ENCODE data around the gene COL24A1.
"Not testable (repeated sequence)": the region's sequence is repeated elsewhere in the genome, so short reads cannot be mapped to it uniquely, and the experiment has no call there.

The COL24A1 gene

DNA sequence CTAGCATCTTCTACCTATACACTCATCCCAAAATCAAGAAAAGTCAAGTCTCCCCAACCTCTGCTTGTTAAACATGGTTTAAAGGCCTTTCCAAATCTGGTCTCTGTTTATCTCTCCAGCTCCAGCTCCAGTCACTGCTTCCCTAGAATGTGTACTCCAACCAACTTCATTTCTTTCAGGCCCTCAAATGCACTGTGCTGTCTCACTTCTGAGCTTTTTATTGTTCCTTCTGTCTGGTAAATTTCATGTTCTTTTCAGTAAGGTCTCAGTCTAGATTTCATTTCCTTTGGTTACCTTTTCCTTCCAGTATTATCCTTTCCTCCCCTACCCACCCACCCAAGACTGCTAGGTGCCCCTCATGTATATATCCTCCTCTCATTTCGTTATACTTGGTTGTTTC is 3.7 kb downstream of the COL24A1 start:
- no peak for DNase-seq (ENCODE audit: low spot score)

GRCh38 chr1:86151427-86151826 is 5.1 kb downstream of the COL24A1 start:
- no peak for DNase-seq (ENCODE audit: low spot score)

- DNase-seq (ENCODE audit: low spot score), result no peak
These were observed 6.0 kb downstream of the COL24A1 start for GRCh38 chr1:86150553-86151055.

GRCh38 chr1:86149591-86149990 is 7.0 kb downstream of the COL24A1 start:
- no peak for DNase-seq (ENCODE audit: low spot score)

DNA sequence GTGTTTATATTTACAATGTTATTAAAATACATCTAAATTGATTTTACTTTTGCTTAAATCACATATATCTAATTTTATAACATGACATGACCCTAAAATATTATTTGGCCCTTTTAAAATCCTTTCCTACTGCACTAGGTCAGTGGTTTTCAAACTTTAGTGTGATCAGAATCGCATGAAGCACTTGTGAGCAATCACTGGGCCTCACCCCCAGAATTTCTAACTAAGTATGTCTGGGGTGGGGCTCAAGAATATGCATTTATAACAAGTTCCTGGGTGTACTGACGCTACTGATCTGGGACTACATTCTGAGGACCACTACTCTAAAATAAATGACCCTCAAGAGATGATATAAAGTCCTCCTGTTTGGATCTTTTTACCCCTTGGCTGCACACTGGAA is 8.8 kb downstream of the COL24A1 start:
- no peak for DNase-seq (ENCODE audit: low spot score)

DNA sequence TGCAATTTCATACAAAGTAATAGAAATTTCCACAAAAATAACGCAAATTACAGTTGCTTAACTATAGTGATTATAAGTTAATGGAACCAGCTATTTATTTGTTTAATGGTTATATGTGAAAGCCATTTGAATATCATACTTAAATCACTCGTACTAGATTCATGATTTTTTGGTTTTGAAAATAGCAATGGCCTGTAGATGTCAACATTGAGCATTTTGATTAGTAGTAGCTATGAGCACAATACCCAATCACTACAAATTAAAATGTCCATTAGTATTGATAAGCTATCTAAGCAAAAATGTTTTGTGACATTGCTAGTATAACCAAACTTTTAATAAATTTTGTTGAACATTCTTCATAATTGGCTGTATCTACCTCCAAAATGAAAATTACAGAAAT is 10.0 kb downstream of the COL24A1 start:
- no peak for DNase-seq (ENCODE audit: low spot score)

- no peak for DNase-seq (ENCODE audit: low spot score)
These were observed 16.2 kb downstream of the COL24A1 start for GRCh38 chr1:86140281-86140880.

DNA sequence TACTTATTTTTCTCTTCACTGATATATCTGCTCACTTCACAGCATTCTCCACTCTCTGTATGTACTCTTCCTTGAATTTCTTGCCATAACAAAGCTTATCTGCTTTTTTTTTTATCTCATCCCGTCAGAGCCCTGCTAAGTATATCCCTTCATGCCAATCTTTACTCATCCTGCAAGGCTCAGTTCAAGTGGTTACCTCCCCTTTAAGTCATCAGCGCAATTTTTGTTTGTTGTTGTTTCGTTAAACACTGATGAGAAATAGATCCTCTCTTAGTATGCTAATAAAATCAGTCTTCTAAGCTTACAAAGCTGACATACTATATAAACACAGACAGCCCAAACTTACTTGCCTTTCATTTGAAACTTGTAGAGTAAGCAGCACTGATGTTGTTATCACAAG is 17.8 kb downstream of the COL24A1 start:
- DNase-seq (ENCODE audit: low spot score), result no peak

DNA sequence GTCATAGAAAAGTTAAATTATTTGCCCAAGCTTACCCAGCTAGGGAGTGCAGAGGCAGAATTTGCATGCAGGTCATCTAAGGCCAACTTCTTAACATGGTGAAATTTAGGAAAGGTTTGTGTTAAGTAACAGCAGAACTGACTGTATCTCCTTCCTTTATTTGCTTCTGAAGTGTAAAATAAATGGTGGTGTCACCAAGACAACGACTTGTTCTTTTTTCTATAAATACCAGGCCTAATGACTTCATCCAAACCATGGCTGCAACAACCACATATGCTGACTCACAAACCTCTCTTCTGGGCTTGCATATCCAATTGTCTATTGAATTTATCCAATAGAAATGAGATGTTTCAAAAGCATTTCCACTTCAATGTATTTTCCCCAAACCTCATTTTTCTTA is 19.1 kb downstream of the COL24A1 start:
- DNase-seq (ENCODE audit: low spot score), result no peak

GRCh38 chr1:86119214-86119764 is 37.3 kb downstream of the COL24A1 start:
- no peak for DNase-seq (ENCODE audit: low spot score)

DNA sequence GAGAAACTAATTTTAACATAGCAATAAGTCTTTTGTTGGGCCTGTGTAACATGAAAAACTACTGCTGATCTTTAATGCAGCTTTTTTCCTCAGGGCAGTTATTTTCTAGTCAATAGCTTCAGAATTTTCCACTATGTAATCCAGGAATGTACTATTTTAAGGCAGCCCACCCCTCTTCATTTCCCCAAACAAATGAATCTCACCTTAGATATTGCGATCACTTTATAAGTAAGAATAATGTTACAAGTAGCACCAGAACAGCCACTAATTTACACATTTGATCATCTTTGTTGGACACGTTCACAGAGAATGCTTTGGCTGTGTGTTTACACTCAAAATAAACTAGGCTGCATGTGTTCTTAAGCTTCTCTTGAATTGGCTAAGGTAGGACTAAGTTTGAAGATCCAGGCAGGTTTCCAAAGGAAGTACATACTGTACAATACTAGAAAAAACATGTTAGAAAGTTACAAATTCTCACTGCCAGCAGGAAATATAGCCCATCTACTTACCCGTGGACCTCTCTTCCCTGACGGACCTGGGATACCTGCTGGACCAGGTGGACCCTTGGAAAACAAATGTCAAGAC is 41.7 kb downstream of the COL24A1 start:
- DNase-seq (ENCODE audit: low spot score), result no peak

GRCh38 chr1:86114236-86114635 is 42.3 kb downstream of the COL24A1 start:
- DNase-seq (ENCODE audit: low spot score), result no peak

GRCh38 chr1:86111590-86111989 is 45.0 kb downstream of the COL24A1 start:
- not testable (repeated sequence) for DNase-seq (ENCODE audit: low spot score)

GRCh38 chr1:86110451-86111129 is 46.0 kb downstream of the COL24A1 start:
- no peak for DNase-seq (ENCODE audit: low spot score)

- DNase-seq (ENCODE audit: low spot score), result no peak
These were observed 51.1 kb downstream of the COL24A1 start for GRCh38 chr1:86105533-86105866.

GRCh38 chr1:86104606-86105532 is 51.7 kb downstream of the COL24A1 start:
- DNase-seq (ENCODE audit: low spot score), result no peak

DNA sequence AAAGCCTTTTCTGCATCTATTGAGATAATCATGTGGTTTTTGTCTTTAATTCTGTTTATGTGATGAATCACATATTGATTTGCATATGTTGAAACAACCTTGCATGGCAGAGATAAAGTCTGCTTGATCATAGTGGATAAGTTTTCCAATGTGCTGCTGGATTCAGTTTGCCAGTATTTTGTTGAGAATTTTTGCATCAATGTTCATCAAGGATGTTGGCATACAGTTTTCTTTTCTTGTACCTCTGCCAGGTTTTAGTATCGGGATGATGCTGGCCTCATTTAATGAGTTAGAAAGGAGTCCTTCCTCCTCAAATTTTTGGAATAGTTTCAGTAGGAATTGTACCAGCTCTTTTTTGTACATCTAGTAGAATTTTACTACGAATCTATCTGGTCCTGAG is 55.0 kb downstream of the COL24A1 start:
- DNase-seq (ENCODE audit: low spot score), result no peak

DNA sequence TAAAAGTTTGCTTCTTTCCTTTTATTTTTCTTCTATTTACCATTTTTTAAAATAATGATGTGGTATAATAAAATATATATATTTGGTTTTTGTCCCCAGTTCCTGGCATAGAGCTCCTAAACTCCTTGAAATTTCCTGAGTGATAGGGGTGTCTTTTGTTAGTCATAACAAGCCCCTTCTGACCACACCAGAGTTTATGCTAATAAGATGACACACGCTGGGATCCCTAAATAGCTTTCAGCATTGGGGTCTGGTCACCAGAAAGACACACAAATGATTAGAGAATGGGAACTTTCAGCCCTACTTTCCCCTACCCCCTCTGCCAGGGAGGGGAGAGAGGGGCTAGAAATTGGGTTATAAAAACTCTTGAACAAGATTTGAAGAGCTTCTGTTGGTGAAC is 56.2 kb downstream of the COL24A1 start:
- no peak for DNase-seq (ENCODE audit: low spot score)

GRCh38 chr1:86089765-86090164 is 66.8 kb downstream of the COL24A1 start:
- DNase-seq (ENCODE audit: low spot score), result no peak

DNA sequence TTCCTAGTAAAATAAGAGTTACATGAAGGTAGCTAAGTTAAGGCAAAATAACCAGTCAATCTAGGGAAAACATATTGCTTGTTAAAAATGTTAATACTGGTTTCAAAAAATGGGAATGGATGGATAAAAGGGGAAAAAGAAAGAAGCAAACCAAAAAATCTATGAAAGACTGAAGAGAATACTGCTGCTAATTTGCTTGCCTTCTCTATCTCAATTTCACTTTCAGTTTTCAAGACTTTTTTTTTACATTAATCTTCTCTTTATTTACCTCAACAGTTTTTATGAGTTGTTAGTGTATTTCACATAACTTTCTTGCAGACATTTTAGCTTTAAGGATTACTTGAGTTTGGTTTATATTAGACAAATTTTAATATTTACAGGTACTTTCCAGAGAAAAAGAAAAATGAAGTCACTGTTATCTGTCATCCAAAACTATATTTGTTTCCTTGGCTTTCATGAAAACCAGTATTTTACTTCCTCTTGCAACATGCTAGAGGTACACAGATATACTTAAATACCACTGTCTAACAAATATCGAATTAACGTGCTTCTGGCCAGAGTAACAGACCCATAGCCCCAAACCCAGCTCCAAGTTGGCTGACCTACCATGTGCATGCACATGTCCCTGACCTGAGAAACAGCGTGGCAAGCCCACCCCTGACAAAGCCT is 70.7 kb downstream of the COL24A1 start:
- no peak for DNase-seq (ENCODE audit: low spot score)

GRCh38 chr1:86084998-86085397 is 71.6 kb downstream of the COL24A1 start:
- DNase-seq (ENCODE audit: low spot score), result no peak

DNA sequence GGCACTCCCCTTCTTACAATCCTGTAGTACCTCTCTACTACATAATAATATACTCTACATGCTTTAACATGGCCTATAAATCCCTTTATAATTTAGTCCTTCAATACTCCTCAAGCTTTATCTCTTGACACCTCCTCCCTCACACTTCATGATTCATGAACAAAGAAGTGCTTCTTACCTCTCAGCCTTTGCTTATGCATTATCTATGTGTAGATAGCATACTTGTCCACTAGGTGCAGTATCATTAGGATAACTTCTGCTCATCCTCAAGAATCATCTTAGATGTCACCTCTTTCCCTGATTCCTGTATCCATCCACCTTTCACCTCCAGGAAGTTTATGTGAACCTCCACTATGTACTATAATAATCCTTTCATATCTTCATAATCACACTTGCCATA is 74.4 kb downstream of the COL24A1 start:
- DNase-seq (ENCODE audit: low spot score), result no peak
